ENCODE data around the gene EFCAB14. TPM values are rescaled to one million over a fixed set of nuclear protein-coding genes. Genes with fewer than 3 reads are reported as not detected.

The EFCAB14 gene
- total RNA-seq, 3 donors from 2014 or later (not counting 1 experiment from before 2014, with no cell fraction given): 77.7 to 130 (median 119) TPM

- Mint-ChIP-seq H3K36me3 (peaks cover 56% of the 10 kb centered on the region), H3K9me3 (no peaks in the 10 kb centered on the region), H3K27me3 (ENCODE audit: low read depth in 2 of 2) (no peaks in the 10 kb centered on the region), H3K27ac (no peak overlapping the region), H3K4me1 (peaks cover 4 to 5% of the 10 kb centered on the region in 2 donors), H3K4me3 (no peak overlapping the region)
- Histone ChIP-seq H3K4me1 (ENCODE audit: control insufficient read depth, insufficient read depth, low read length) (no peaks in the 10 kb centered on the region), H3K27me3 (ENCODE audit: control insufficient read depth, insufficient read depth, low read length) (no peaks in the 10 kb centered on the region), H3K4me3 (ENCODE audit: low read length) (no peak overlapping the region), H3K36me3 (ENCODE audit: control insufficient read depth, insufficient read depth, low read length) (peaks cover 81% of the 10 kb centered on the region), H3K9me3 (ENCODE audit: control insufficient read depth, insufficient read depth, low read length) (no peaks in the 10 kb centered on the region), H3K27ac (ENCODE audit: low read length) (no peak overlapping the region)
- intact Hi-C loops (cut with micrococcal nuclease): no loop called here
- DNase-seq (no peak), ATAC-seq (no peak)
- WGBS (ENCODE audit: insufficient coverage): 70% methylated on average over 1 of the region's 1 CpG
- TF ChIP-seq CTCF (IDR thresholded peaks at IDR 0.05): no peak
Measured at GRCh38 chr1:46689897-46690296, 29.0 kb downstream of the EFCAB14 start.

GRCh38 chr1:46689356-46689755, 29.6 kb downstream of the EFCAB14 start:
- H3K27ac Mint-ChIP-seq: no peak overlapping the region
- peaks cover 4 to 5% of the 10 kb centered on the region in 2 donors for H3K4me1 Mint-ChIP-seq
- Histone ChIP-seq H3K4me1 (ENCODE audit: control insufficient read depth, insufficient read depth, low read length) (no peaks in the 10 kb centered on the region), H3K9me3 (ENCODE audit: control insufficient read depth, insufficient read depth, low read length) (no peaks in the 10 kb centered on the region), H3K36me3 (ENCODE audit: control insufficient read depth, insufficient read depth, low read length) (peaks cover 86% of the 10 kb centered on the region), H3K4me3 (ENCODE audit: low read length) (no peak overlapping the region), H3K27ac (ENCODE audit: low read length) (no peak overlapping the region), H3K27me3 (ENCODE audit: control insufficient read depth, insufficient read depth, low read length) (no peaks in the 10 kb centered on the region)
- 63% methylated on average over 2 of the region's 2 CpGs for WGBS (ENCODE audit: insufficient coverage)
- H3K27me3 Mint-ChIP-seq (ENCODE audit: low read depth in 2 of 2): no peaks in the 10 kb centered on the region
- intact Hi-C loops (cut with micrococcal nuclease): no loop called here
- H3K4me3 Mint-ChIP-seq: no peak overlapping the region
- DNase-seq (no peak), ATAC-seq (no peak)
- H3K36me3 Mint-ChIP-seq: peaks cover 62% of the 10 kb centered on the region
- TF ChIP-seq CTCF (IDR thresholded peaks at IDR 0.05): no peak
- H3K9me3 Mint-ChIP-seq: no peaks in the 10 kb centered on the region

GRCh38 chr1:46687921-46688509, 30.9 kb downstream of the EFCAB14 start:
- no peaks in the 10 kb centered on the region for H3K4me1 ChIP-seq (ENCODE audit: control insufficient read depth, insufficient read depth, low read length)
- no peak overlapping the region for H3K27ac ChIP-seq (ENCODE audit: low read length)
- no peak overlapping the region for H3K4me3 Mint-ChIP-seq
- H3K4me3 ChIP-seq (ENCODE audit: low read length): no peak overlapping the region
- intact Hi-C loops (cut with micrococcal nuclease): no loop called here
- no peaks in the 10 kb centered on the region for H3K9me3 Mint-ChIP-seq
- H3K27me3 ChIP-seq (ENCODE audit: control insufficient read depth, insufficient read depth, low read length): no peaks in the 10 kb centered on the region
- 78% methylated on average over 9 of the region's 9 CpGs for WGBS (ENCODE audit: insufficient coverage)
- no peak for TF ChIP-seq CTCF (IDR thresholded peaks at IDR 0.05)
- ATAC-seq (no peak), DNase-seq (no peak)
- no peak overlapping the region for H3K27ac Mint-ChIP-seq
- H3K27me3 Mint-ChIP-seq (ENCODE audit: low read depth in 2 of 2): no peaks in the 10 kb centered on the region
- H3K36me3 Mint-ChIP-seq: peaks cover 65% of the 10 kb centered on the region
- H3K9me3 ChIP-seq (ENCODE audit: control insufficient read depth, insufficient read depth, low read length): no peaks in the 10 kb centered on the region
- H3K36me3 ChIP-seq (ENCODE audit: control insufficient read depth, insufficient read depth, low read length): peaks cover 97% of the 10 kb centered on the region
- peaks cover 4 to 5% of the 10 kb centered on the region in 2 donors for H3K4me1 Mint-ChIP-seq

GRCh38 chr1:46687093-46687659, 31.7 kb downstream of the EFCAB14 start:
- Mint-ChIP-seq H3K27ac (no peak overlapping the region), H3K4me3 (no peak overlapping the region), H3K4me1 (peaks cover 3 to 4% of the 10 kb centered on the region in 2 donors), H3K36me3 (peaks cover 66% of the 10 kb centered on the region), H3K9me3 (no peaks in the 10 kb centered on the region), H3K27me3 (ENCODE audit: low read depth in 2 of 2) (no peaks in the 10 kb centered on the region)
- no peak for TF ChIP-seq CTCF (IDR thresholded peaks at IDR 0.05)
- intact Hi-C loops (cut with micrococcal nuclease): no loop called here
- Histone ChIP-seq H3K27me3 (ENCODE audit: control insufficient read depth, insufficient read depth, low read length) (no peaks in the 10 kb centered on the region), H3K4me1 (ENCODE audit: control insufficient read depth, insufficient read depth, low read length) (no peaks in the 10 kb centered on the region), H3K27ac (ENCODE audit: low read length) (no peak overlapping the region), H3K9me3 (ENCODE audit: control insufficient read depth, insufficient read depth, low read length) (no peaks in the 10 kb centered on the region), H3K4me3 (ENCODE audit: low read length) (no peak overlapping the region), H3K36me3 (ENCODE audit: control insufficient read depth, insufficient read depth, low read length) (peaks cover 99% of the 10 kb centered on the region)
- WGBS (ENCODE audit: insufficient coverage): 100% methylated on average over 1 of the region's 2 CpGs
- DNase-seq: no peak
- no peak for ATAC-seq
